ENCODE results near the gene AUP1. TPM values are rescaled to one million over a fixed set of nuclear protein-coding genes. Genes with fewer than 3 reads are reported as not detected.

The AUP1 gene
- total and polyA plus RNA-seq, 2 donors (not counting 3 experiments of a cell fraction or from before 2014, with no cell fraction given): 103 to 187 TPM

GRCh38 chr2:74551530-74551929 is 22.0 kb upstream of the AUP1 start:
- Histone ChIP-seq H3K9ac (replicated peaks; ENCODE audit: extremely low read depth, insufficient read depth, low read length) (no peak overlapping the region), H2AFZ (ENCODE audit: low read depth, low read length) (no peak overlapping the region), H4K20me1 (replicated peaks; ENCODE audit: control insufficient read depth, extremely low read depth, insufficient read depth, low read length) (no peaks in the 10 kb centered on the region), H3K9me3 (replicated peaks; ENCODE audit: control insufficient read depth, insufficient read depth, low read length) (no peaks in the 10 kb centered on the region), H3K4me3 (replicated peaks in 1 of 3; ENCODE audit: insufficient read depth in 1 of 3, low read depth in 1 of 3, low read length in 3 of 3) (no peak overlapping the region), H3K4me2 (ENCODE audit: insufficient read depth, low read length) (no peak overlapping the region), H3K4me1 (ENCODE audit: control insufficient read depth, extremely low read depth, insufficient read depth, low read length) (peaks cover 17% of the 10 kb centered on the region), H3K27me3 (ENCODE audit: control insufficient read depth in 2 of 2, insufficient read depth in 2 of 2, low read length in 2 of 2) (peaks cover 8 to 9% of the 10 kb centered on the region in 2 experiments), H3K79me2 (ENCODE audit: control insufficient read depth, insufficient read depth, low read length) (no peaks in the 10 kb centered on the region), H3K9me1 (replicated peaks; ENCODE audit: control insufficient read depth, extremely low read depth, insufficient read depth, low read length) (no peaks in the 10 kb centered on the region), H3K27ac (ENCODE audit: insufficient read depth, low read depth, low read length) (no peak overlapping the region), H3K36me3 (ENCODE audit: control insufficient read depth in 2 of 2, extremely low read depth in 1 of 2, insufficient read depth in 2 of 2, low read length in 2 of 2) (peaks cover 0 to under 1% of the 10 kb centered on the region in 2 experiments)
- TF ChIP-seq POLR2AphosphoS5 (IDR thresholded peaks at IDR 0.05; ENCODE audit: insufficient read depth, low read depth, low read length) (no peak), POLR2A (IDR thresholded peaks at IDR 0.05; ENCODE audit: low read depth, low read length) (no peak), CTCF (IDR thresholded peaks at IDR 0.05; ENCODE audit: extremely low read depth in 1 of 2, insufficient read depth in 1 of 2, low read depth in 1 of 2, low read length in 2 of 2) (no peak), EZH2 (IDR thresholded peaks at IDR 0.05; ENCODE audit: borderline replicate concordance, low read depth, low read length, severe bottlenecking) (no peak), GATA2 (IDR thresholded peaks at IDR 0.05; ENCODE audit: insufficient read depth, insufficient read length, low read depth, low read length) (no peak), MYC (IDR thresholded peaks at IDR 0.05; ENCODE audit: low read depth, low read length) (no peak), MAX (IDR thresholded peaks at IDR 0.05; ENCODE audit: insufficient read depth, insufficient read length) (no peak), FOS (IDR thresholded peaks at IDR 0.05; ENCODE audit: borderline replicate concordance, insufficient read depth, low read length) (no peak), JUN (IDR thresholded peaks at IDR 0.05; ENCODE audit: borderline replicate concordance, insufficient read depth, insufficient read length, low read depth) (no peak)
- no peak for DNase-seq (ENCODE audit: low read depth, low spot score)
- dilution Hi-C loops (cut with MboI; ENCODE audit: extremely low pct_ligation_motif_present, low sequenced_read_pairs): no loop called here
- FAIRE-seq: no peak
- intact Hi-C loops (cut with micrococcal nuclease): no loop called here
- no TSS peak for BruUV-seq (replicated peaks)
- ChIA-PET POLR2A (no interaction called here), CTCF (interaction anchor here (1.0 kb wide), 1 partner anchor 19 kb away, joined by 3 read pairs; no protein-coding TSS in a partner anchor)

Data from endothelial cell of umbilical vein (primary cell).